PC-9 (cell line): ENCODE data around the gene DZIP1. TPM values are rescaled to one million over a fixed set of nuclear protein-coding genes. Genes with fewer than 3 reads are reported as not detected.

Experiments
- BruUV-seq: library from RNA; stranded (reverse); fragments of 400-500 nt; replicated peaks from 2 replicates; lab custom pipeline; 2021; lab: Mats Ljungman, UMichigan
- CTCF ChIA-PET: fragments of 300-600 bp; sonication (Branson Sonifier 250); formaldehyde crosslinking; loops from one replicate; lab custom pipeline; 2022; ENCODE audit warnings: antibody characterized with exemption; lab: Charles Lee
- POLR2A ChIA-PET: fragments of 300-600 bp; sonication (Branson Sonifier 250); formaldehyde crosslinking; loops from one replicate; lab custom pipeline; 2022; ENCODE audit warnings: antibody characterized with exemption; ENCODE audit not compliant: unreplicated experiment; lab: Charles Lee
- DNase-seq, 2 experiments: peaks; one replicate each; pipeline versions ENCODE4 v3.0.0 to v3.0.0-alpha.2; 2015 to 2022; ENCODE audit warnings: mixed read lengths in 1 of 2
- H2AFZ ChIP-seq: fragments of 200-600 bp; sonication (generic); 2 replicates; pipeline ENCODE4 v1.8.1; 2017; ENCODE audit warnings: antibody characterized with exemption
- H3F3A ChIP-seq: fragments of 200-600 bp; sonication (generic); 2 replicates; pipeline ENCODE4 v1.8.1; 2017; ENCODE audit warnings: antibody characterized with exemption, mild to moderate bottlenecking, low read depth; ENCODE audit not compliant: insufficient read depth
- H3K27ac ChIP-seq: fragments of 200-600 bp; sonication (generic); 2 replicates; pipeline ENCODE4 v1.6.1; 2016; ENCODE audit warnings: mixed run types
- H3K27me3 ChIP-seq: fragments of 200-600 bp; sonication (generic); 2 replicates; pipeline ENCODE4 v1.6.1; 2016; ENCODE audit warnings: low read depth, mixed run types; ENCODE audit not compliant: insufficient read depth
- H3K36me3 ChIP-seq: fragments of 200-600 bp; sonication (generic); 2 replicates; pipeline ENCODE4 v1.6.1; 2016; ENCODE audit warnings: low read depth, mixed run types
- H3K4me1 ChIP-seq: fragments of 200-600 bp; sonication (generic); replicated peaks from 2 replicates; pipeline ENCODE4 v1.6.1; 2016; ENCODE audit warnings: mixed run types; ENCODE audit not compliant: insufficient read depth
- H3K4me2 ChIP-seq: fragments of 200-600 bp; sonication (generic); 2 replicates; pipeline ENCODE4 v1.6.1; 2017; ENCODE audit warnings: mixed run types
- H3K4me3 ChIP-seq: fragments of 200-600 bp; sonication (generic); 2 replicates; pipeline ENCODE4 v1.6.1; 2016; ENCODE audit warnings: mixed run types
- H3K79me2 ChIP-seq: fragments of 200-600 bp; sonication (generic); 2 replicates; pipeline ENCODE4 v1.6.1; 2017; ENCODE audit warnings: low read depth, mixed run types
- H3K9me2 ChIP-seq: fragments of 200-600 bp; sonication (generic); 2 replicates; pipeline ENCODE4 v1.8.1; 2017; ENCODE audit warnings: mild to moderate bottlenecking; ENCODE audit not compliant: insufficient read depth
- H3K9me3 ChIP-seq: fragments of 200-600 bp; sonication (generic); 2 replicates; pipeline ENCODE4 v1.8.1; 2016; ENCODE audit warnings: low read depth; ENCODE audit not compliant: insufficient read depth
- H4K20me1 ChIP-seq: fragments of 200-600 bp; sonication (generic); 2 replicates; pipeline ENCODE4 v1.8.1; 2017; ENCODE audit not compliant: insufficient read depth
- CTCF ChIP-seq: fragments of 200-600 bp; sonication (generic); conservative IDR thresholded peaks from 2 replicates; pipeline ENCODE4 v1.6.1; 2017; ENCODE audit warnings: mixed run types, antibody characterized with exemption, mild to moderate bottlenecking, moderate library complexity
- EZH2 ChIP-seq: fragments of 200-600 bp; sonication (generic); IDR thresholded peaks from 2 replicates; pipeline ENCODE4 v1.8.0; 2017; ENCODE audit warnings: antibody characterized with exemption, low read depth
- intact Hi-C: fragments of 100-400 bp; cut with micrococcal nuclease; formaldehyde crosslinking; loops from one replicate; pipeline ENCODE4 v1.10.0; 2022; ENCODE audit not compliant: unreplicated experiment
- total RNA-seq: library from RNA; stranded (reverse); gene quantifications from 2 replicates; pipeline ENCODE4 v1.2.3, GENCODE V29; 2021

The DZIP1 gene
- total RNA-seq, 1 experiment from 2014 or later: not detected

- CTCF ChIA-PET: interaction anchor here (0.6 kb wide), 1 partner anchor 20 kb away, joined by 3 read pairs; no protein-coding TSS in a partner anchor
These were observed 39.9 kb upstream of the DZIP1 start for GRCh38 chr13:95684418-95684817.

GRCh38 chr13:95679722-95680121 is 35.2 kb upstream of the DZIP1 start:
- Histone ChIP-seq H2AFZ (no peak overlapping the region), H3K9me2 (no peaks in the 10 kb centered on the region), H3K4me3 (no peak overlapping the region), H3F3A (peaks cover 5% of the 10 kb centered on the region; the same call in 1 of the 2 replicates), H3K27me3 (no peaks in the 10 kb centered on the region), H3K4me1 (peaks cover 29% of the 10 kb centered on the region), H3K9me3 (no peaks in the 10 kb centered on the region), H3K79me2 (peaks cover 83% of the 10 kb centered on the region), H3K36me3 (no peaks in the 10 kb centered on the region), H3K27ac (0 out of 2 replicates have a peak overlapping the region, but pooled peaks have one; percentile 0), H3K4me2 (peak overlapping the region; percentile 77), H4K20me1 (peaks cover 4% of the 10 kb centered on the region; the same call in 1 of the 2 replicates)
- ChIA-PET CTCF (no interaction called here), POLR2A (no interaction called here)
- DNase-seq: no peak
- no TSS peak for BruUV-seq
- no peak for TF ChIP-seq CTCF
- no peak for TF ChIP-seq EZH2
- intact Hi-C loops: no loop called here

More at GRCh38 chr13:95684418-95684817, 39.9 kb upstream of the DZIP1 start:
- DNase-seq: no peak
- no peak overlapping the region for H2AFZ ChIP-seq
- H3K9me3 ChIP-seq: peaks cover 15% of the 10 kb centered on the region; the same call in 1 of the 2 replicates
- no peak for TF ChIP-seq EZH2
- no peak for TF ChIP-seq CTCF
- peaks cover 9% of the 10 kb centered on the region for H3K4me1 ChIP-seq
- POLR2A ChIA-PET: no interaction called here
- H3K36me3 ChIP-seq: 0 out of 2 replicates have a peak, but pooled peaks cover 8% of the 10 kb centered on the region
- H3K9me2 ChIP-seq: no peaks in the 10 kb centered on the region
- no peak overlapping the region for H3K4me3 ChIP-seq
- BruUV-seq: no TSS peak
- intact Hi-C loops: no loop called here
- no peak overlapping the region for H3K4me2 ChIP-seq
- no peaks in the 10 kb centered on the region for H3K27me3 ChIP-seq
- no peak overlapping the region for H3K27ac ChIP-seq
- H4K20me1 ChIP-seq: peaks cover under 1% of the 10 kb centered on the region; the same call in 1 of the 2 replicates
- H3K79me2 ChIP-seq: peaks cover 99% of the 10 kb centered on the region
- no peaks in the 10 kb centered on the region; the same call in 1 of the 2 replicates for H3F3A ChIP-seq

GRCh38 chr13:95678967-95679366 is 34.5 kb upstream of the DZIP1 start:
- DNase-seq: no peak
- Histone ChIP-seq H3K4me1 (peaks cover 33% of the 10 kb centered on the region), H3K36me3 (no peaks in the 10 kb centered on the region), H2AFZ (no peak overlapping the region), H3K9me2 (no peaks in the 10 kb centered on the region), H3K27ac (no peak overlapping the region), H3K4me2 (peak overlapping the region; percentile 77), H3K9me3 (no peaks in the 10 kb centered on the region; the same call in 1 of the 2 replicates), H3K4me3 (peak overlapping the region; percentile 84; the same call in 1 of the 2 replicates), H3F3A (peaks cover 5% of the 10 kb centered on the region; the same call in 1 of the 2 replicates), H4K20me1 (peaks cover 4% of the 10 kb centered on the region; the same call in 1 of the 2 replicates), H3K27me3 (no peaks in the 10 kb centered on the region), H3K79me2 (peaks cover 80% of the 10 kb centered on the region)
- CTCF ChIA-PET: no interaction called here
- TF ChIP-seq EZH2 (no peak), CTCF (no peak)
- intact Hi-C loops: no loop called here
- BruUV-seq: no TSS peak
- POLR2A ChIA-PET: no interaction called here
